Prostate gland (tissue), 2 donors: Measurements from ENCODE around the gene NEIL1.
"Not testable (repeated sequence)": the region's sequence is repeated elsewhere in the genome, so short reads cannot be mapped to it uniquely, and the experiment has no call there.

Experiments
- POLR2A ChIP-seq: fragments of 450-650 bp; IDR thresholded peaks from one replicate; pipeline ENCODE4 v1.6.1; 2016; ENCODE audit warnings: antibody characterized with exemption, mild to moderate bottlenecking
- TF ChIP-seq, protein P1 (sequence below), 4 experiments: fragments of 200-600 bp in 2 of 4; fragments of 450-650 bp in 2 of 4; sonication (generic) in 2 of 4; IDR thresholded peaks; 1 replicate in 3 of 4; 2 replicates in 1 of 4; pipeline ENCODE4 v1.5.1; 2016 to 2019; ENCODE audit warnings: antibody characterized with exemption in 4 of 4, mild to moderate bottlenecking in 2 of 4, moderate library complexity in 2 of 4

DNA sequence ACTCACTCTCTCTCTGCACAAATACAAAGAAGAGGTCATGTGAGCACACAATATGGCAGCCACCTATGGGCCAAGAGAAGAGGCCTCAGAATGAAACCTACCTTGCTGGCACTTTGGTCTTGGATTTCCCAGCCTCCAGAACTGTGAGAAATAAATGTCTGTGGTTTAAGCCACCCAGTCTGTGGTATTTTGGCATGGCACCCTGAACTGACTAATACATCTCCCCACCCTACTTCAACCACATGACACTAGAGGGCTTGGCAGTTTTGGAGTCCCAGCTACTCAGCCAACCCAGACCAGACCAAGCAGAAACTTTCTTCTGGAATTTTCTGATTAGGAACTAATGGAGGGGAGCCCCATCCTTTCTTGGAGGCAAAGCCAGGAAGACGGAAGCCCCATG lies 34.3 kb upstream of the NEIL1 start:
- TF ChIP-seq, protein P1, sequence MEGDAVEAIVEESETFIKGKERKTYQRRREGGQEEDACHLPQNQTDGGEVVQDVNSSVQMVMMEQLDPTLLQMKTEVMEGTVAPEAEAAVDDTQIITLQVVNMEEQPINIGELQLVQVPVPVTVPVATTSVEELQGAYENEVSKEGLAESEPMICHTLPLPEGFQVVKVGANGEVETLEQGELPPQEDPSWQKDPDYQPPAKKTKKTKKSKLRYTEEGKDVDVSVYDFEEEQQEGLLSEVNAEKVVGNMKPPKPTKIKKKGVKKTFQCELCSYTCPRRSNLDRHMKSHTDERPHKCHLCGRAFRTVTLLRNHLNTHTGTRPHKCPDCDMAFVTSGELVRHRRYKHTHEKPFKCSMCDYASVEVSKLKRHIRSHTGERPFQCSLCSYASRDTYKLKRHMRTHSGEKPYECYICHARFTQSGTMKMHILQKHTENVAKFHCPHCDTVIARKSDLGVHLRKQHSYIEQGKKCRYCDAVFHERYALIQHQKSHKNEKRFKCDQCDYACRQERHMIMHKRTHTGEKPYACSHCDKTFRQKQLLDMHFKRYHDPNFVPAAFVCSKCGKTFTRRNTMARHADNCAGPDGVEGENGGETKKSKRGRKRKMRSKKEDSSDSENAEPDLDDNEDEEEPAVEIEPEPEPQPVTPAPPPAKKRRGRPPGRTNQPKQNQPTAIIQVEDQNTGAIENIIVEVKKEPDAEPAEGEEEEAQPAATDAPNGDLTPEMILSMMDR (IDR thresholded peaks at IDR 0.05): not testable (repeated sequence)
- not testable (repeated sequence) for TF ChIP-seq POLR2A
